NCI-H2227 (cell line): ENCODE data around the gene CREB3L2.
"Not testable (repeated sequence)": the region's sequence is repeated elsewhere in the genome, so short reads cannot be mapped to it uniquely, and the experiment has no call there.

Experiments
- DNase-seq: peaks from one replicate; lab custom pipeline; 2025; ENCODE audit not compliant: unreplicated experiment; lab: John Stamatoyannopoulos, UW

CREB3L2 gene

DNA sequence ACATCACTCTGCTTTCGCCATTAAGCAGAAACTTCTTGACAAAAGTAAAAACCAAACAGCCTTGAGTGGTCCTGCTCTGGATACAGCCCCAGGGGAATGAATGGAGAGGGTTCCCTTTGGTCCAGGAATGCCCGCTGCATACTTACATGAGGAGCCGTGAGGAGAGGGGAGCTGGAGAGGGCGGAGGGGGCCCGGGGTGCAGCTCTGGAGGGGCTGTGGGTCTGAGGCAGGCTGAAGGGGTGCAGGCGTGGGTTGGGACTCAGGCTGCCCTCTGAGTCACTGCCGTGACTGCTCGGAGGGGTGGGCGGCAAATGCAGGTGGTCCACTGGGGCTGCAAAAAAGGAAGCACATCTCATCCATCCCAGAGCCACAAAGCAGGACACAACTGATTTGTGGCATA is 93.8 kb downstream of the CREB3L2 start:
- no peak for DNase-seq

GRCh38 chr7:137906636-137907035 is 95.2 kb downstream of the CREB3L2 start:
- not testable (repeated sequence) for DNase-seq

DNA sequence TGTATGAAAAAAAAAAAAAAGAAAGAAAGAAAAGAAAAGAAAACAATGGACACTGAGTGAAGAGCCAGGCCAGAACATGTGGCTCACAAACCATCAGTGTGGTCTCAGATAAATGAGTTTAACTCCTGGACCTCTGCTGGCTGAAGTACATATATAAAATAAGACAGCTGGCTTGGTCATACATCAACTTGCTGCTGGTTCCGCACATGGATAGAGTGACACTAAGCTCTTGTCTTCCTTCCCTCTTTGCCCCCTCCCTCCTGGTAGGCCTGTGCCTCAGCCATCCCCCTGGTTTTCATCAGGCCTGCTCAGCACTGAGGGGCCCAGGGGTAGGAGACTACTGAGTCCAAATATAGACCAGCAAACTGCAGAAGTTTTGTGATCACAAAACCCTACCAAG is 97.1 kb downstream of the CREB3L2 start:
- DNase-seq, result no peak

- DNase-seq, result peak; percentile 84
Measured at GRCh38 chr7:137903382-137904169, 98.3 kb downstream of the CREB3L2 start.

DNA sequence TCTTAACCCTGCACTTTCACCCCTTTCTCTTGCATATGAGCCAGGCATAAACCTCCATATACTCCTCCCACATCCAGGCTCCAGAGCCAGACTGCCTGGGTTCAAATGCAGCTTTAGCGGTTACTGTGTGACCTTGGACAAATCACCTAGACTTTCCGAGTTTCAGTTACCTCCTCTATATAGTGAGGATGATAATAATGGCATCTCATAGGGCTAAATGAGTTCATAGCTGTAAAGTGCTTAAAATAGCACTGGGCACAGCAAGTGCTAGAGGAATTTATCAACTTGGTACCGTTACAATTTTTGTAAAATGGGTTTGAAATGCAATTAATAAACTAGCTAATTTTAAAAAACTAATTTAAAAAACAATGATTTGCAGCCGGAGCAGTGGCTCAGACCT is 101.7 kb downstream of the CREB3L2 start:
- no peak for DNase-seq

DNA sequence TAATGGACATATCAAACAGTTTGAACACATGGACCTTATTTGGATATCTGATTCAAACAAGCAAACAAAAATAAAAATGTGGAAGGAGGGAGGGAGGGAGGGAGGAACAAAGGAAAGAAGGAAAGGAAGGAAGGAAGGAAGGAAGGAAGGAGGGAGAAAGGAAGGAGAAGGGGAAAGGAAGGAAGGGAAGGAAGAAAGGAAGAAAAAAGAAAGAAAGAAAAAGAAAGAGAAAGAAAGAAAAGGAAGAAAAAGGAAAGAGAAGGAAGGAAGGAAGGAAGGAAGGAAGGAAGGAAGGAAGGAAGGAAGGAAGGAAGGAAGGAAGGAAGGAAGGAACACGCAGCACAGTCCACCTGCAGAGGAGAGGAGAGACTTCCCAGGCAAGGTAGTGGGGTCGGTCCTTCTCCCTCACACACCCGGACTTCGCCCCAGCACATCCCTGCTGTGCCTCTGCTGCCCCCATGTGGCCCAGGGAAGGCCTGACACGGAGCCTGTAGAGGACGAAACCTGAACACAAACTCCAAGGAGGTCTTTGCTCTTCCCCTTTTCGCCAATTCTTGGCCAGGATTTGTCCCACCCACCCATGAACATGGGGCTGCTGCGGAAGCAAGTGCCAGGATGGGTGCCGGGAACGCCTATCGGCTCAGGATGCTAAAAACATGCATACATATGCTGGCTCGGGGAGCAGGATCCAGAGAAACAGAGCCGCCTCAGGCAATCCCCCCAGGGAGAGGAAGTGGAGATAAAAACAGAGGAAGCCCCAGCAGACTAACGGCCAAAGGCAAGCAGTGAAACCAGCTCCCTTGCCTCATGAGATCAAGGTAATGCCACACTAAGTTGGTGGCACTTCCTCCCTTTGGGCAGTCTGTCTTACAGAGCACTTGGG is 102.8 kb downstream of the CREB3L2 start:
- peak; percentile 89 for DNase-seq

- DNase-seq, result no peak
Measured at GRCh38 chr7:137895301-137896221, 106.3 kb downstream of the CREB3L2 start.

GRCh38 chr7:137893143-137893742 is 108.6 kb downstream of the CREB3L2 start:
- DNase-seq, result no peak

- DNase-seq, result no peak
Measured at GRCh38 chr7:137891016-137891655, 110.8 kb downstream of the CREB3L2 start.

DNA sequence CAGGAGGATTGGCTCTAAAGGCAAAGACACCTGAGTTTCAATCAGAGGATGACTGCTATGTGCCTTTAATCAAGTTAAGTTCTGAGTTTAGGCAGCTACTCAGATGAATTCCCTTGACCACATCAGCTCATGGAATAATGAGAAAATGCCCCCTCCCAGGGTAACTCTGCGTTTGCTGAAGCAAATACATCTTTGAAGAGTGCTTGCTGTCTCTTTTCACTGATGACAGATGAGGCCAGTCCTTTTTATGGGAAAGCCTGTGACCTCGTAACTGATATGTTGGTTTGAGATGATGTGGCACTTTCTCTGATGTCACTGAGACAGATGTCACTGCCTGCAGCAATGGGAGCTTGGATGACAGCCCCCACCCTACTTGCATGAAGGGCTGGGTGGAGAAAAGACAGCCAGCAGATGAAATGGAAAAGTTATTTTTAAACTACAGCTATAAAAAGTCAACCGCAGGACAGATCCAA is 111.4 kb downstream of the CREB3L2 start:
- DNase-seq, result no peak

DNA sequence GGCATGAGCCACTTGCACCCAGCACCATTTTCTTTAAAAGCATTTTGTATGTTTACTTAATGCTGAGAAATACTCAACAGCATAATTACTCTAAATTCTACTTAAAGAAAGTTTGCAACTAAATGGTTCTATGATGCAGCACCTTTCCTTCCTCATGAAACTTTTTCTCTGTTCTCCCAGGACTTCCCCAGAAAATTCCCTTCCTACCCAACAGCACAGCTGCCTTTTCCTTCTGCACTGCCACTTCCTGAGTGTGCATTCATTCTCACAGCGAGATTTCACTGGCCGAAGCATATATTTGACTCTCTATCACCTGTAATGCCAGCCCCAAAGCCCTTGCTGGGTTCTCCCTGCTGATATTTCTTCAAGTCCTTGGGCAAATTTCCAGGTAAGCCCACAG is 113.6 kb downstream of the CREB3L2 start:
- DNase-seq, result no peak

DNA sequence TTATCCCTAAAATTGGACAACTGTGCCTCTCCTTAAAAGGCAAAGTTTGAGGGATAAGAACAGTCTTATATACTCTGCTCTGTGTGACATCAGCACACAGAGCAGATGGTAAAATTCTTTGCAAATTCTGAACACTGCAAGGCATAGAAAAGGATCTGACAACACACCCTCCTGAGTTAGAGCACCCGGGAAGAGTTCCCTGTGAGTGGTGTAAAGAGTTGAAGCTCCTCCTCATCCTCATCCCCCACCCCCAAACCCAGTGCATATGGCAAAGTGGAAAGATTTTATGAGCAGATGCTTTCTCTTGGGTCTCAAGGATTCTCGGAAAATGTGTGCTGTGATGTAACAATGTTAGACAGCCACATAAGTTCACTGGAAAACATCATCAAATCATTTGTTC is 115.1 kb downstream of the CREB3L2 start:
- no peak for DNase-seq

DNA sequence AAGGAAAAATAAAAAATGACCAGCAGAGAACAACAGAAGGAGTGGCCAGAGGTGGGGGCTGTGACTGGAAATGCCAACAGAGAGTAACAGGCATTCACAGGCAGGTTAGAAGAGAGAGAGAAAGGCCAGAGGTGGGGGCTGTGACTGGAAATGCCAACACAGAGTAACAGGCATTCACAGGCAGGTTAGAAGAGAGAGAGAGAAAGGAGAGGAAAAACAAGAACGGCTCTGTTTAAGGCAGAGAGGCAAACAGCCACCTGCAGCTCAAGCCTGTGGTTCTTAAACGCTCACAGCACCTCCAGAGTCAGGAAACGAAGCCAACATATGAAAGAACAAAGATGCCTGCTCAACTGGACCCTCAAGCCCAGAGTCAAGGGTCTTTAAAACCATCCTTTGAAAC is 115.6 kb downstream of the CREB3L2 start:
- no peak for DNase-seq

- DNase-seq, result no peak
Measured at GRCh38 chr7:137885678-137886077, 116.2 kb downstream of the CREB3L2 start.

DNA sequence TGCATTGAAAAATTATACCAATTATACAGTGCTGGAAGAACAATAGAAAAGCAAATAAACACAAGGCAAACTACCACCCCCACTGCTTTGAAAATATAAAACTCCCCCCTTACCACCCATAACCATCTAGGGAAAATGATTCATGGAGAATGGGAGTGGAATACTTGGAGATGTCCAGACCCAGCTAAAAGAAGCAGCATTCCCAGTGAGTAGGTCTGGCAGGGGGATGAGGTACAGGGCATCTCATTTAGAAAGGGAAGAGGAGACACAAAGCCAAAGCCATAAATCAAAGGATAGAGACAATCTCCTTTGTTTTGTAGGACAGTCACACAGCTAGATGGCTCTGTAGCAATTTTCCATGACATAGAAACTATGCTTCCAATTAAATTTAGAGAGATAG is 119.1 kb downstream of the CREB3L2 start:
- no peak for DNase-seq

DNA sequence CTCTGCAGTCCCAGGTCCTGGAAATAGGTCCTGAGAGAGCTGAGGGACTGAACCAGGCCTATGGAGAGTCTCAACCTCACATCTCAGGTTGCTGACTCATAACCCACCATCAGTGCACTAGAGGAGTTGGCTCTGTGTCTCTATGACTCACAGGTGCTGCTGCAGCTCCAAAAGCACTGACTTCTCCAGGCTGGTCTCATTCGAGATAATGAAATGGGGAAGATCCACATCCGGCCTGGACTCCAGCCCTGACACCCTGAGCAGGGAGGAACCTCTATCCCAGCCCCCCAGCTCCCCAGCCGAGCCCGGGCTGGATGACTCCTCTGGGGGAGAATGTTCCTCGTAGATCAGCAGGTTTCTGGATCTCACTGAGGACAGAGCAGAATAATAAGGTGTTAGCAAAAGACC is 119.6 kb downstream of the CREB3L2 start:
- no peak for DNase-seq

DNA sequence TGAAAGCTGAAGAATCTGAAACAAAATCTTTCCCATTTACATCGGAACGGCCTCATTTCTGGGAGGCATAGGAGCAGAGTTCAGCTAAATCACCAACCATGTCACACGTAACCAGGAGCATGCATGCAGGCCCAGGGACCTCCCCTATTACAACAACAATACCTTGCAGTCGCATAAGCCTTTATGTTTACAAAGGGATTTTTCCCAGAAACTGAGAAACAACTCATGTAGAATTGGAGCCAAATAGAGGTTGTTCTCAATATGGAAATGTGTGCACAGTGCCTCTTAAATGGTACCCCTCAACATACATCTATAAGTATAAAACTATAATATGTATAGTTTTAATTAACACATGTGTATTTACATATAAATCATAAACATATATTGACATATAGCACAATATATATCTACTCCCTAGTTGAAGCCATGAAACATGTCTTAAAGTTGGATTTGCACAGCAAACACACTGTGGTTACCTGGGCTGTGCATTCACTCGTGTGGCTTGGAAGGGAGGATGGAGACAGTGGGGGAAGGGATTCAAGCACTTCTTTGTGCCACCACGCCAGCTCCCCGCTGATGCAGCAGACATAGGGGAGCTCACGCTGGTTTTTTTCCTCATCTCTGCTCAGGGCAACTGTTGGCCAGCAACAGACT is 120.2 kb downstream of the CREB3L2 start:
- DNase-seq, result no peak

DNA sequence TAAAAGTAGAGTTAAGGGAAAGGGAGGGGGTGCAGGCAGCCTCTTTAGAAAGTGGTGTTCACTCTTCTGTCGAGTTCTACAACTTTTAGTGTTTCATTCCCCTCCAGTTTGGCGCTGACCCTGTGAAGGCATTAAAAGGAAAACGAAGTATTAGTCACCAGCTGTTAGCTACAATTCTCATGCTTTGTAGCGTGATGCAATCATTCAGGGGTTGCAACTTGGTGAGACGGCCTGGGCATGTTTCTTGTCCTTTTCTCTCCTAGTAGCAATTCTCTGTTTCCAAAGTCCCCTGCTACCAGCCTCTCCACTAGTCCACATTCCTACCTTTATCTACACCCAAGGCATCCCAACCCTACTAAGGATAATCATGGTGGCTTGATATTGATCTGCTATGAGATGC is 121.5 kb downstream of the CREB3L2 start:
- DNase-seq, result no peak

DNA sequence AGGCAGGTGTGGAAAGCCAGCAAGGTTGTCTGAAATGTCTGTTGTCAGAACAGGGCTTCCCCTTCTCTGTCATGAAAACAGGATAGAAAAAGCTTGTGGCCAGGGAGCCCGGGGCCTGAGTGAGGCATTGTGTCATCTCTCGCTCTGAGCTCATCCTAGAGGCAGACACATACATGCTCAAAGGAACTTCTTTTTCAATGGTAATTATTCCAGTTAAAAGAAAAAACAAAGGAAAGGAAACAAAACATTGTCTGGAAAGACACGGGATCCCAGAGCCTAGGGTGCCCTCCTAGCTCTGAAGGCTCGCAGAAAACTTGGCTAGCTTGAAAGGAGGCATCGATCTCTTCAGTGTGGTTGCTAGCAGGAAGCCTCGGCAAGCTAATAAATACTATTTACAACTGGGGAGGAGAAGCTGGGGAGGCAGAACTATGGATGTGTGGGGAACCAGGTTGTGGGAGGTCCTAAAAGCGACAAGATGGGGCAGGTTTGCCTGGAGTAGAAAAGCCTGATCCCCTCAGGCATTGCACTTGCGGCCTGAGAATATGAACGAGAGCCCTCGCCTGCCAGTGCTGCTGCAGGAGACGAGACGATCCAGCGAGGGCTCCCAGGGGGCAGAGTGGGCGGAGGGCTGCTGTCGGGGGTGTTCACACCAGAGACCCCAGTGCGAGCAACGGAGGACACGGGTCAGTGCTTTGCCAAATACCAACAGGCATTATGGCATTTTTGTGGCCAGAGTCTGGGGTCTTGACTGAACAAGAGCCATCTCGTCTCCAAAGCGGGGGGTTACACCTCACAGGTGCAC is 122.3 kb downstream of the CREB3L2 start:
- no peak for DNase-seq
